Kidney glomerular epithelial cell (primary cell): Measurements from ENCODE around the gene PEX16.

Experiments
- DNase-seq: peaks from one replicate; lab custom pipeline; 2025; lab: John Stamatoyannopoulos, UW

PEX16 gene

DNA sequence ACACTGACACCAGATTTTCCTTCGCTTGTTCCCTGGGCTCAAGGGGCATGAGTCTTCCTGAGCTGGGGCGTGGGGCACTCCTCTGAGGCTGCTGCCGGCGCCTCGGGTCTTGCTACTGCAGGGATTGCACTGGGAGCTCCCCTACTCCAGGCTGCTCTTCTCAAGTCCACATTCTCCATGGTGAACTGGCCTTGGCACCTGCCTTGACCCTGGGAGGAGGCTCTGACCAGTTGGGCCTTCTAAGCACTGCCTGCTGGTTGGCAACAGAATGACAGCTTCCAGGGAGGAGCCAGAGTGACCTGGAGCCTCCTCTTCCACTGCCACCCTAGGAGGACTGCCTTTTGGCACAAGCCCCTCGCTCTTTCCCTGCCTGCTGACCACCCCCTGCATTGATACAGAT, 20.1 kb downstream of the PEX16 start:
- DNase-seq: no peak

DNA sequence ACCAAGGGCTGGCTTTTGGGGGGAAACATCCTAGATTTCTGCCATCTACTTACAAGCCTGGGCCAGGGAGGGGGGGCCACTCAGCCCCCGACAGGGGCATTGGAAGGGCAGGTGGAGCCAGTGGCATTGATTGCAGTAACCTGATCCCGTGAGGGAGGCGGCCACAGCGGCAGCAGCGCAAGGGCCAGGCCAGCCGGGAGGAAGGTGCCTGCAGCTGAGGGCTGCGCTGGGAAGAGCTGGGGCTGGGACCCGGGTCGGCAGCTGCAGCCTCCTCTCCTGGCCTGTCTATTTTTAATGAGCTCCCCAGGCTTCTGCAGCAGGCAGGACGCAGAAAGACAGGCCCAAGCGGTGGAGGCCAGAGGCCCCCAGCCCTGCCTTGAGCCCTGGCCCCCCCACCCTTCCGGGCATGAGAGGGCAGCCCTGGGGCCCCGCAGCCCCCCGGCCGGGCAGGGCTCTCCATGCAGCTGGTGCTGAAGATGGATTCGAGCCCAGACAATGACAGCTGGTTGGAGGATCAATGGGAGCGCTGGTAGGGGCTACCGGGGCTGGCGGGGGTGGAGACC, 21.2 kb downstream of the PEX16 start:
- DNase-seq: no peak

DNA sequence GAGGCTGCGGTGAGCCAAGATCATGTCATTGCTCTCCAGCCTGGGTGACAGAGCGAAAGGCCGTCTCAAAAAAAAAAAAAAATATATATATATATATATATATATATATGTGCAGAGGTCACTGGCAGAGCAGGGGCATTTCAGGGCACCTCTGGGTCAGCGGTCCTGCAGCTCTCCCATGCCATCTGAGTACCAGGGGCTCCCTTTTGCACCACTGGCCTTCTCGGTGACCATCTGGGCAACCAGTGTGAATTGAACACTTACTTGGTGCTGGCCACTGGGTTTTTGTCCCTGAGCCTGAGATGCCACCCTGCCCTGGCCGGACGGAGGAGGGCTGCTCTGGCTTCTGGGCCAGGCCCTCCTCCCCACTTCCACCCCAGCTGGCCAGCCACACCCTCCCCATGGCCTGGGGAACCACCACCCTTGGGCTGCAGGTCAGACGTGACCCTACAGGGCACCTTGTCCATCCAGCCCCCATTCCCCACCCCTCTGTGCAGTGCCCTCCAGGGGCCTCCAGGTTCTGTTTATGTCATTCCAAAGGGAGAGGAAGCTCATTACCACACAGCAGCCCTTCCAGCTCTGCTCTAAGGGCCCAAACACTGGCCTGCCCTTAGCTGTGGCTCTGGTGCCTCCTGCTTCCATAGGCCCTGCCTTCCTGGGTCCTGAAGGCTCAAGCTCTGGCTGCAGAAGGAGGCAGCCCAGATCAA, 22.0 kb downstream of the PEX16 start:
- no peak for DNase-seq

DNA sequence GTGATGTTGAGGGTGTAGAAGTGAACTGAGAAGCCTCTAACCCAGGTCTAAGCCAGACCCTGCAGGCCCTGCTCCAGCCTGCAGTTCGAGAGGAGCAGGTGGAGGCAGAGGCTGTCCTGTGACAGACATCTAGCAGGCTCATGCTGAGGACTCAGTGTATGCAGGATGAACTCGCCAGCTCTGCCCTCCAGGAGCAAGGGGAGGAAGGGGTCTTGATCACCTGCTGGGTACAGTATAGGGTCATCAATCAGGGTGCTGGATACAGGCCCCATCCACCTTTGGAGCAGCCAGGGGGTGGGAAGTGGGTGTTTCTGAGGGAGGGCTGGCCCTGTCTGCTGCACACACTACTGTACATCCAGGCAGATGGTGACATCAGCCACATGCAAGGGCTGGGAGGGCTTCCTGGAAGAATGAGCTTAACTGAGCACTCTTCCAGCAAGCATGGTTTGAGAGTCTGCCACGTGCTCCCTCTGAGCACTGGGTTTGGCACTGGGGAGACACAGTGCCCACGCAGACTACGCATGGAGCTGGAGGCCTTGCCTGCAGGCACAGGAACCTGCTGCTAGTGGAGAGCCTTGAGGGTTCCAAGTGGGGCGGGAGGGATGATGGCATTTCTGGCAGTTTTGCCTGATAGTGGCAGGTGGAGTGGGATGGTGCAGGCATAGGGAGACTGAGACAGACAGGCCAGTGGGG, 23.0 kb downstream of the PEX16 start:
- no peak for DNase-seq

DNA sequence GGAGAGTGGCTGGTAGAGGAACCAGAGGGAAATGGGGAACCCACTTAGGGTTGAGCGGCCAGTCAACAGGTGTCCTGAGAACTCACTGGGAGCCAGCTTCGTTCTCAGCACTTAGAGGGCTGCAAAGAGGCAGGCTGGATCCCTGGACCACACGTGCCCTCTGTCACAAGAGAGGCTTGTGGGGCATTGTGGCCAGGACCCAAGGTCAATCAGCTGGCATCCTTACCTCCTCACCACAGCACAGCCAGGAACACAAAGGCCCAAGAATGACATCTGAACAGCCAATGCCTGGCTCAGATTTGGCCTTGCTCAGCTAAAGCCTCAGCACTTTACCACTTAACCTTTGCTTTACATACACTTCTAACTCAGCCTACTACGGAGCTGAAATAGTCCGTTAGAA, 24.8 kb downstream of the PEX16 start:
- no peak for DNase-seq

DNA sequence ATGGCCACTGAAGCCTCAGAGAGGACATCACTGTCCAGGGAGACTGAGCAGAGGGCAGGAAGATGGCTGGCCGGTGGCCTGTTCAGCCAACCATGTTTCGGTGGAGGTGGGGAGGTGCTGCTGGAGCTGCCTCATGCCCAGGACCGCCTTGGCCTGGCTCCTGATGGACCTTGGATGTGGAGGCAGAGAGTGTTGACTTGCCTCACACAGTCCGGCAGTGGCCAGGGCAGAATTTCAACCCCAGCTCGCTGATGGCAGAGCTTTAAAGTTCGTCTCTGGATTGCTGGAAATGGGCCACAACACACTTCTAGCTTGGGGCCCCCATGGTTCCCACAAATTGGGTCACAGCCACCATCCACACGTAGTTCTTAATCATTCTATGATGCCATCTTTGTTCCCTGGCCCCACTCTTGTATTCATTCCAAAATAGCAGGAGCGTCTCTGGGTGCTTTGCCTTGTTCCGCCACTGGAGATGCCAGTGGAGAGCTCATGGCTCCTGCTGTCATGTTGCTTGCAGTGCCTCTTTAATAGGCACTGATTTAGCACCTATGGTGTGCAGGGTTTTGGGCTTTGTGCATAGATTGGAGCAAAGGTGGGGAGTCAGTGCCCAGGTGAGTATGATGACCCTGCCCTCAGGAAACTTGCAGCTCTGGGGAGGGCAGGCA, 26.7 kb downstream of the PEX16 start:
- DNase-seq: no peak

DNA sequence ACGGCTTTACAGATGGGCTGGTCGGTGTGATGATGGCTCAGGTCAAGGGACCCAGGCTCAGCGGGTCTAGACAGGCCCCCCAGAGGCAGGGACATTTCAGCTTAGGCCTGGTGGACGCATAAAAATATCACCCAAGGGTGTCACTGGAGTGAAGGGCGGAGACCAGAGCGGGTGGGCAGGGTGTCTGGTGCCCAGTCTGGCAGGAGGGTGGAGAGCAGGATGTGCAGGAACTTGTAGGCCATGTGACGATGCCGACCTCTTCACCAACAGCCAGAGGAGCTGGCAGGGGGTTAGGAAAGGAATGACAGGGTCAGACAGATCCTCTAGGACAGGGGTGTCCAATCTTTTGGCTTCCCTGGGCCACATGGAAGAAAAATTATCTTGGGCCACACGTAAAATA, 27.7 kb downstream of the PEX16 start:
- DNase-seq: no peak

DNA sequence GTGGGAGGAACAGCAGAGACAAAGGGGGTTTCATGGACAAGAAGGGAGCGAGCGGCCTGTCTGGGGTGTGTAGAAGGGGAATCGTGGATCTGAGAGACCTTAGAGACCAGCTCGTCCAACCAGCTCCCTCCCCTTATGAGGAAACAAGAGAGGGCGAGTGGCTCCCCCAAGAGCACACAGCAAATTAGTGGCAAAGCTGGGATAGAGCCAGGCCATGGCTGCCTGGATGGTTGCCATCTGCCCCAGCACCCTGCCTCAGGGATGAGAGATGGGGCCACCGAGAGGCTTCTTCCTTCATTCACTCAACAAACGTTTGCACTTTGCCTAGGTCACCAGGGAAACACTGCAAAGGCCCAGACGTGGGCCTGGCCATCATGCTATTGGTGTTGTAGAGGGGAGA, 28.1 kb downstream of the PEX16 start:
- DNase-seq: no peak

DNA sequence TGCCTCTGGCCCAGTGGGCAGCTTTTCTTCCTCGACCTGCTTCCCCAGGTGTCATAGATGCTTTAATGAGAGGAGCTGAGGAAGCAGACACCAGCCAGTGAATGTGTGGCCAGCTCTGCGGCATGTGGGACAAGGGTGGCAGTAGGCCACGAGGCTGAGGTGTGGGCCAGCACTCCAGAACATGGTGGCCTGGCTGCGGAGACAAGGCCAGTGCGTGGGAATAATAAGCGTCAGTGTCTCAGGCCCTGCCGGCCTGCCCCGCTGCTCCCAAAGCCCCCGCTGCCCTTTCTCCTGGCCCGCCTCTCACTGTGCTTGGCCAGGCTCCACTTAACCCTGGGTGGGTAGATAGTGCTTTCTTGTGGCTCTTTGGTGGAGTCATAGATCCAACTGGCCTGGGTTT, 30.1 kb downstream of the PEX16 start:
- no peak for DNase-seq

DNA sequence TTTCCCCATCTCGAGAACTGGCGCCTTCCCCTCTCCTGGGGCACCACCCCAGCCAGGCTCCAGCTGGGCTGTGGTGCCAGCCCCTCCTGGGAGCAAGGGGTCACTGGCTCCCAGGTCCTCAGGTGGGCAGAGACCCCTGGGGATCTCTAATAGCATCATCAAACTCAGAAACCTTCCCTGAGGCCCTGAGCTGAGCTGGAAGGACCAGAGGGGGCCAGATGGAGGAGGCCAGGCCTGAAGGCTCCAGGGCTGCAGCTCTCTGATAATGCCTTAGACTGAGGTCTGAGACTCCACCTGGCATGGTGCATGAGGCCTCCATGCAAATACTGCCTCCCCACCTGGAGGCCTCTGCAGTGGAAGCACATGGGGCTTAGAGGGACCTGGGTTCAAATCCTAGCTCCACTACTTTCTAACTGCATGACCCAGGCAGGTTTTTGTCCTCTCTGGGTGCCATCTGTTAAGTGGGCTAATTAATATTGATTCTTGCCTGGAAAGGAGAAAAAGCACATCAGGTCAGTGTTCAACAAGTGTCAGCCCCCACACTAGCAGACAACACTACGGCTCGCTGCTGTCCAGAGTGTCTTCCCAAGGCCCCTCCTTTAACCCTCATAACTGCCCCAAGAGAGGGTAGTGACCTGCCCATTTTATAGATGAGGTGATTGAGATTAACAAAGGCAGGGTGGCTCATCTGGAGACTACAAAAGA, 30.7 kb downstream of the PEX16 start:
- DNase-seq: no peak

DNA sequence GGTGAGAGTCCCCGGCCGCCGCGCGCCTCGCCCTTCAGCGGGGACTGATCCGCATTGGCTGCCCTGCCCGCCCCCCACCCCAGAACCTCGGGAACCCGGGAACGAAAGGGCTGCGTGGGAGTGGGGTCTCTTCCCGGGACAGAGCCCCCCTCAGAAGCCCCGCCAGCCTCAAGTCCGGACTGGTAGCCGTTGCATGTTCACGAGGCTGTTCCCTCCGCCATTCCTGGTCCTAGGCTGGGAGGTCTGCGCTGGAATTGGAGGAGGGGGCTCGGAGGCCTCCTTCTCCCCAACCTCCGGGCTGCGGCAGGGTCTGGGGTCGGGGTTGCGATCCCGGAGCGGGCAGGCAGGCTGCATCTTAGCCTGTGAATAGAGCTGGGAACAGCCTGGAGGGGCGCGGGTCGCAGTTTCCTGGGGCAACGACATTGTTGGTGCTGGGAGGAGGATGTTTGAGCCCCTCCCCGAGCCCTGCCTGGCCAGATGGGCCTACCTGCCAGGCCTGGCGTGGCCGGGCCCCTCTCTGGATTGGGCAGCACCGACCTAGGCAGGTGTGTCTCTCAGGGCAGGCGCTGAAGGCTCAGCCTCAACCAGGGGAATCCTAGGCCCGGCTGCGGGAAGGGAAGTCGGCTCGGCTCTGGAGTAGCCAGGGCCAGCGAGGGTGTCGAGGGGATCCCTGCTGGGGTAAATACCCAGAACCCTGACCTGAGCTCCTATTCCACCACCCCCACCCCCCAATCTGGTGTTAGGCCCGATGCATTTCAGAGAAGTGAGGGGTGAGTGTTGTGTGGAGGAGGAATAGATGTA, 31.6 kb downstream of the PEX16 start:
- no peak for DNase-seq

DNA sequence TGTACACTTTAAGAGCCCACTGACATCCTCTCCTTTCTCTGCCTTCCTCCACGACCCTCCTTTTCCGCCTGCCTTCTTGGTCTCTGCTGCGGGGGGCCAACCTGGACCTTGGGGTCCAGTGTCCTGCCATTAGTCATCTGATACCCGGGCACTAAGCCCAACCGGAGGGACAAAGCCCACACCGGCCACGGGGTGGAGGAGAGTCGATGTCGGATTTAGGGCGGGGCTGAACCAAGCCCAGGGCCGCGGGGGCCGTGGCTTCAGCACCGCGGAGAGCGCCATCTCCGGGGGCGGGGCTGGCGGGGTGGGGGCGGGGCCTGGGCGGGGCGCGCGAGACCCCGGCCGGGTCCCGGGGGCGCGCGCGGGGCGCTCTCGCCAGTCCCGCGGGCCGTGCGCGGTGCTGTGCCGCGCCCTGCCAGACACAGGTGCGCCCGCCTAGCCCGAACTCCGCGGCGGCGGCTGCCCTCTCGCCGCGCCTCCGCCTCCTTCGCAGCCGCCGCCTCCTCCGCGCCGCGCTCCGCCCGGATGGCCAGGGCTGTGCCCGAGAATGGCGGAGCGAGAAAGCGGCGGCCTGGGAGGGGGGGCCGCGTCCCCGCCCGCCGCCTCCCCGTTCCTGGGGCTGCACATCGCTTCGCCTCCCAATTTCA, 32.3 kb downstream of the PEX16 start, which contains the start of gene MAPK8IP1:
Gene MAPK8IP1 (plus strand): TSS at position 378 of the 647 bp plus-strand sequence. CDS start 170 bp downstream, at position 548.
- peak; percentile 4 for DNase-seq

DNA sequence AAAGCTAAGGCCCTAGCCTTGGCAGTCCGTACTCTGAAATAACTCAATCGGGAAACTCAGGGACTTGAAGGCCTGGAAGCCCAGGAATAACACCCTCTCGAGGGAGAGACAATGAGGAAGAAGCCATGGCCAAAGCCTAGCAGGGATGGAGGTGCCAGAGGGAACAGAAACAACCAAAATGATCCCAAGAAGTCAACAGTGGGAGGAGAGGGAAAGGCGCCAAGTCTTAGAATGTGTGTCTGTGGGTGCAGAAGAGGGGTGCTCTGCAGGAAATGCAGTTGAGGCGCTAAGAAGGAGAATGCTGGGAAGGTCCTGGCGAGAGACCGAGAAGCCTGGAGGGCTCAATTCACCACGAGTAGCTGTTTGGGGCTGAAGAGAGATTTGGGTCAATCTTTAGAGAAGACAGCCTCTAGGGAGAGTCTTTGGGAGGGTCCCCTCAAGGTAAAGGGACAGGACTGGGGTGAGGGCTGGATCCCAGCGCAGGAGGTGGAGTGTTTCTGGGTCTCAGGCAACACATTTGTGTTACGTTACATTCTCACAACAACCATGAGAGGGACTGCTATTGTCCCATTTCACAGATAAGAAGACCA, 33.0 kb downstream of the PEX16 start:
- DNase-seq: no peak

DNA sequence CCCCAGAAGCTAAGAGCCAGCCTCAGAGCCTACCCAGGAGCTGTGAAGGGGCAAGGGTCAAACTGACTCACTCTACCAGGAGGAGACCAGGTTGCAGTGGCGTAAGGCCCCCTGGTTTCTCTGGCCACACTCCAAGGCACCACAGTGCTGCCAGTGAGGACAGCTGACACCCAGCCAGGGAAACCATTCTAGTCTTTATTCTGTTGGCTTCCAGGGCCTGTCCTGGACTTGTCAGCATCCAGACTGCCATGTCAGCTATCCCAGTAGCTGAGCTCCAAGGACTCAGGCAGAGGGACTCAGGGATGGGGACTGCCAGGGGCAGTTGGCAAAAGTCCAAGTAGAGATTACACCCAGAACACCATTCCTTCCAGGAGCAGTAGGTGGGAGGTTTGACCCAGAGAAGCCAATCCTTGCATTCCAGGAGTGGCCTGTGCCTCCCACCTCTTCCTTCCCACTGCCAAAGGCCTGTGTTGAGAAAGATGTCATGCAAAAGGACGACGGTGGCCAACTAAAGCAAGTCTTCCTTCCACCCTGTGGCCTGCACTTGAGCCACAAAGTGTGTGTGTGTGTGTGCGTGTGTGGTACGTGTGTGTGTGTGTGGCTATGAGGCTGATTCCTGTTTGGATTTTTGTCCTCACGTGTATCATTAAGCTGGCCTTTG, 35.8 kb downstream of the PEX16 start:
- peak; percentile 18 for DNase-seq

DNA sequence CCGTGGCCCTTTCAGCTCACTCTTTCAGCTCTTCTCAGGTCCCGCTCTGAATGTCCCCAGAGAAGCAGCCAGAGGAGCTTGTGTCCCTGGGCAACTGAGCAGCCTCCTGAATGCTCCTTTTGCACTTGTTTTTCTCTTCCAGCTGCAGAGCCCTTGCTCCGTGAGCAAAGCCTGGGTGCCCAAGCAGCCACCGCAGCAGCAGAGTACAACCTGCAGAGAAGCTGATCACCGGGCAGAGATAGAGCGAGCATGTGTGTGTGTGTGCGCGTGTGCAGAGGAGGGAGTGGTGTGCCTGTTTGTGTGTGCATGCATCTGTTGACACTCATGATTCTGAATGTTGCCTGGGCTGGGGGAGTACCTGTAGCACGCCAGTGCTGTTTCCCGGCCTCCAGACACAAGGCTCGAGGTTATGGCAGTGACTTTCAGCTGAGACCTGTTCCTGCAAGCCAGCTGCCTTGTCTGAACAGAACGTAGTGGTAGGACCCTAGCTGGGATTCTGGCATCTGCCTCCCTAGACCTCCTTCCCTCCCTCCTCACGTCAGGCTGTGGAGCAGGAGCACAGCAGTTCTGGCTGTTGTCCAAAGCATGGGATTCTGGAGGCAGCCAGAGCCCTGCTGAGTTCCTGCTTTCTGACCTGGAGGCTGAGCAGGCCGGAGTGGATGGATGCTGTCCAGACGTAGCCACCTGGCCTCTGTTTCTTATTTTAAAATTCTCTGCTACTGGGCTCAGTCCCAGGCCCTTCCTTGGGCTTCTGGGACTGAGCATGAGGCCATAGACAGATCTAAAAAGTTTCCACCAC, 36.7 kb downstream of the PEX16 start:
- no peak for DNase-seq

DNA sequence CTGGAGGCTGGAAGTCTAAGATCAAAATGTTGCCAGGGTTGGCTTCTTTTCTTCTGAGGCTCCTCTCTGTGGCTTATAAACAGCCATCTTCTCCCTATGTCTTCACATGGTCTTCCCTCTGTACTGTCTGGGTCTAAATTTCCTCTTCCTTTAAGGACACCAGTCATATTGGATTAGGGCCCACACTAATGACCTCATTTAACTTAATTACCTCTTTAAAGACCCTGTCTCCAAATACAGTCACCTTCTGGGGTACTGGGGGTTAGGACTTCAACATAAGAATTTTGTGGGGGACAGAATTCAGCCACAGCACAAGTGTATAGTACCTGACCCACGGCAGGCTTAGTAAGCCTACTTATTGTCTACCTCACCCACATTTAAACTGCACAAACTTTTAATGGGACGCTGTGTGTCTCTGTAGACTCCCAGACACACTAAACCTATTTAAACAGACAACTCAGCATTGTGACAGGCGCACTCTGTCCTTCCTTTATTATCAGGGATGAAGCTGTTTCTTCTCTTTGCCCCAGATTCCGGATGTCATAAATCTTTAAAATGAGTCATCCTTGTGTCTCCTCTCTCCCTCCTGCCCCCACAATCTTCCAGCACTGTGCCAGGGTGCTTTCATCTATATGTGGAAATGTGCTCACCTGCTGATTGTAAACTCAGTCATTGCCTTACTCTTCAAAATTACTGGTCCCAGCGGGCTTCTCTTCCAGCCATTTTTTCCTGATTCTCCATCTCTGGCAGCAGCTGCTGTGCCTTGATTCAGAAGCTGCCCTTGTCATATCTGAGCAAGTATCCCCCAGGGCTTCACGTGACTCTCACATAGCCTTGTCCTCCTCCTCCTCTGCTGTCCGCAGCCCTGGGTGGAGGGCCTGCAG, 37.6 kb downstream of the PEX16 start:
- peak; percentile 72 for DNase-seq

DNA sequence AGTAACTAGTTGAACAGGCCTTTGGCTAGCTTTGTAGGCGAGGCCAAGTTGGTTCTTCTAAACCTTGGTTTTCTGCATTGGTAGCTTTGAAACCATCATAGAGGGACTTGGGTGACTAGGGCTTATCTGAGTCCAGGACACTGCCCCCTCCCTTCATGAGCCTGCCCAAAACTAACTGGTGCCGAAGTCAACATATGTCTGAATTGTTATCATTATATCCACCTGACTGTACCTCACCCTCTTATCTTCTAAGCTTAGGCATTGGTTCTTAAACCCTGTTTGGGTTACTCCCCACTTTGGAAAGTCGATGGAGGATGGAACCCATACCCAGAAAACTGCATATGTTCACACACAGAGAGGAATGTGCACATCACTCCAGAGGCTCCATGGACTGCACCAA, 39.8 kb downstream of the PEX16 start:
- no peak for DNase-seq

DNA sequence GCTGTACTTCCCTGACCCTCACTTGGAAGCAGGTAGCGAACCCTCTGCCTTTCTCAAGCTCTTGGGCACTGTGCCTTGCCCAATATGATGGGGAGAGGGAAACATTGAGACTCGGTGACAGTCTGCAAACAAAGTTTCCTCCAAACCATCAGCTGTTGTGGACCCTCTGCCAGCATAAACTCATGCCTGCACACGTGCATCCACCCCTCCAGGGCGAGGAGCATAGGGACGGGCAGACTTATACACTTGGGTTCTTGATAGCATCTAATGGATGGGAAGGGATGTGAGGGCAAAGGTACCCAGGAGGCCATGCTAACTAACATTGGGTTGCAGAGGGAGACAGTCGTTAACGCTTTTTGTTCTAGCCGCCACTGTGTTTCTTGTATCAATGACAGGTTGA, 40.5 kb downstream of the PEX16 start:
- DNase-seq: no peak
